Adrenal gland (tissue), 12 donors: ENCODE results near the gene RHOBTB3. TPM values are rescaled to one million over a fixed set of nuclear protein-coding genes. Genes with fewer than 3 reads are reported as not detected.
A peak's percentile ranks its signal among the peaks of the same experiment; 100 is the strongest.

ENCODE experiments used
- DNase-seq, 7 donors: peaks; one replicate each; pipeline ENCODE4 v3.0.0-alpha.2; 2019 to 2020
- H3K27ac ChIP-seq, 5 donors: fragments of 200-600 bp; sonication (generic) in 4 of 5; 1 replicate in 3 of 5; 2 replicates in 2 of 5; pipeline versions ENCODE4 v1.5.1 to v1.8.0; 2016 to 2020; ENCODE audit warnings: mild to moderate bottlenecking in 1 of 5
- H3K27me3 ChIP-seq: fragments of 200-600 bp; 2 replicates; pipeline ENCODE4 v1.8.0; 2021
- H3K36me3 ChIP-seq, 2 donors: fragments of 200-600 bp; replicated peaks in 1 of 2; 1 replicate in 1 of 2; 2 replicates in 1 of 2; pipeline versions ENCODE4 v1.5.1 to v1.8.0; 2018 to 2022
- H3K4me1 ChIP-seq, 2 donors: fragments of 200-600 bp; replicated peaks in 1 of 2; 1 replicate in 1 of 2; 2 replicates in 1 of 2; pipeline versions ENCODE4 v1.5.1 to v1.8.0; 2018 to 2021
- H3K4me3 ChIP-seq, 4 donors: fragments of 200-600 bp; sonication (generic) in 3 of 4; one replicate each; pipeline ENCODE4 v1.5.1; 2016 to 2018
- H3K9me3 ChIP-seq, 3 donors: fragments of 200-600 bp; sonication (generic) in 1 of 3; replicated peaks in 1 of 3; 1 replicate in 2 of 3; 2 replicates in 1 of 3; pipeline versions ENCODE4 v1.5.1 to v1.8.0; 2016 to 2021
- CTCF ChIP-seq, 6 experiments: fragments of 450-650 bp in 4 of 6; fragments of 200-600 bp in 2 of 6; sonication (generic) in 1 of 6; IDR thresholded peaks; 1 replicate in 5 of 6; 2 replicates in 1 of 6; pipeline versions ENCODE4 v1.5.1 to v1.8.0; 2016 to 2021; ENCODE audit warnings: antibody characterized with exemption in 6 of 6, mild to moderate bottlenecking in 2 of 6, moderate library complexity in 1 of 6
- POLR2A ChIP-seq, 2 donors: fragments of 450-650 bp; IDR thresholded peaks; one replicate each; pipeline ENCODE4 v1.6.1; 2017; ENCODE audit warnings: antibody characterized with exemption in 2 of 2, mild to moderate bottlenecking in 2 of 2, moderate library complexity in 1 of 2
- WGBS, 4 donors: extraction: QIAGEN DNeasy Blood & Tissue Kit in 2 of 4; methylation state at CpG; one replicate each; pipeline versions ENCODE4 v1.1.5 to v1.1.7; 2013 to 2017; 5-methylcytosine and 5-hydroxymethylcytosine counted together
- intact Hi-C, 2 donors: fragments of 100-400 bp; cut with DNase I; formaldehyde crosslinking; loops; one replicate each; pipeline versions ENCODE4 v1.14.1 to v1.15.0; 2022 to 2023
- polyA plus RNA-seq, 3 donors: library from polyadenylated mRNA; stranded (reverse); fragments of 200-250 nt in 2 of 3; fragments of 350-450 nt in 1 of 3; fragmentation: Illumina TruSeq in 1 of 3; extraction: RNeasy Lipid Tissue Mini Kit (QIAGEN cat#74804) in 1 of 3; gene quantifications; one replicate each; pipeline ENCODE4 v1.2.3, GENCODE V29; 2013 to 2014
- total RNA-seq, 9 donors: library from RNA; depleted of rRNA in 4 of 9; stranded (reverse); fragments of >200 nt in 4 of 9; fragments of 120-200 nt in 1 of 9; fragmentation: NEBNext Ultra II Directional in 1 of 9; extraction: Animal tissue kit (Norgen Biotek cat#: 25700) in 1 of 9; gene quantifications; one replicate each; pipeline versions ENCODE4 v1.1.0 to v1.2.4, GENCODE V29; 2013 to 2023
- donor health status: healthy with polysubstance abuse.
- donor health status: Bipolar disorder and iron deficiency.
- donor health status: DM: yes; HTN: yes; CAD: no.
- donor health status: DM: no; HTN: no; CAD: no.
- donor health status: DM: no; HTN: no; CAD: no.
- donor health status: DM: yes; HTN: yes; CAD: no.

Gene RHOBTB3
- total and polyA plus RNA-seq, 12 donors: 23.9 to 258 (median 108) TPM

DNA sequence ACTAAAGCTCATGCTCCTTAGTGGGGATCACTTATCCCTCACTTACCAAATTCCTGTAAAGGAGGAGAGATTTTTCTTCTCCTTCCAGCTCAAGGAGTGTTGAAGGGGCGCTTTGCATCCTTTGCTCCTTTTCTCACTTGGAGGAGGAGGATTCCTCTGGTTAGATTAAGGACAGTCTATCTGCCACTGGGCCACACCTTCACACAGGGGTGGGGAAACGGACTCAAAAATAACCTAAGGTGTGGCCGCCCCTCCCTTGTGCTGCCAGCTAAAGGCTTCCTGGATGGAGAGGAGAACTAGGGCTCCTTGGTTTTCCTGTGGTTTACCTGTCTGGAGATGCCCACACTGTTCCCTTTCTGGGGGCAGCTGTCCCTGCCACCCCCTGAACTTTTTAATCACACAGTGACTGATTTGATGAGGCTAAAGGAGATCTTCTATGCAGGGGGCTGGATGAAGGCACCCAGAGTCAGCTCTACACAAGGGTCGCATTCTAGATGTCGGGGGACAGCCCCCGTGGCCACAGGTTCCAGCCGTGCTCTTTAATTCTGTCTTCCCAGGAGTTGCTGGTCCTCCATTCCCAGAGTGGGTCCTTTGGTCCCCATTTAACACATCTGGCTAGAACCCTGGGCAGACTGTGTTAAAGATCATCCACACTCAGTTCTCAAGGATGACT lies 77.0 kb downstream of the RHOBTB3 start:
- no peaks in the 10 kb centered on the region for H3K36me3 ChIP-seq
- H3K27me3 ChIP-seq: no peaks in the 10 kb centered on the region
- WGBS, 4 donors: 84 to 92% (median 90%) methylated on average over 6 to 7 of the region's 7 CpGs
- DNase-seq: peak in 1 of 7 donors; percentile 19
- TF ChIP-seq CTCF (IDR thresholded peaks at IDR 0.05) (no peak), POLR2A (IDR thresholded peaks at IDR 0.05) (no peak)
- H3K4me3 ChIP-seq: no peak overlapping the region
- intact Hi-C loops: no loop called here
- no peaks in the 10 kb centered on the region for H3K9me3 ChIP-seq
- peaks cover 30 to 45% of the 10 kb centered on the region in 2 donors for H3K4me1 ChIP-seq
- peak overlapping the region in 3 of 5 donors; percentile 14 to 84 (median 55) for H3K27ac ChIP-seq

- peaks cover 30 to 45% of the 10 kb centered on the region in 2 donors for H3K4me1 ChIP-seq
- DNase-seq: peak in 6 of 7 donors; percentile 36 to 80 (median 63)
- 33 to 49% (median 49%) methylated on average over 10 of the region's 10 CpGs for WGBS, 4 donors
- intact Hi-C loops: no loop called here
- H3K27me3 ChIP-seq: no peaks in the 10 kb centered on the region
- no peaks in the 10 kb centered on the region for H3K9me3 ChIP-seq
- H3K36me3 ChIP-seq: peaks cover 0 to under 1% of the 10 kb centered on the region in 2 donors
- TF ChIP-seq CTCF (IDR thresholded peaks at IDR 0.05): no peak
- no peak for TF ChIP-seq POLR2A (IDR thresholded peaks at IDR 0.05)
- H3K27ac ChIP-seq: peak overlapping the region; percentile 11 to 84 (median 52)
- no peak overlapping the region for H3K4me3 ChIP-seq
Measured at GRCh38 chr5:95808686-95809413, 77.7 kb downstream of the RHOBTB3 start.

GRCh38 chr5:95809414-95809960 lies 78.4 kb downstream of the RHOBTB3 start:
- intact Hi-C loops: no loop called here
- DNase-seq: peak in 6 of 7 donors; percentile 60 to 80 (median 72)
- peaks cover 30 to 45% of the 10 kb centered on the region in 2 donors for H3K4me1 ChIP-seq
- no peaks in the 10 kb centered on the region for H3K27me3 ChIP-seq
- peak overlapping the region; percentile 11 to 84 (median 52) for H3K27ac ChIP-seq
- H3K9me3 ChIP-seq: no peaks in the 10 kb centered on the region
- 17 to 44% (median 33%) methylated on average over 2 of the region's 2 CpGs for WGBS, 4 donors
- H3K4me3 ChIP-seq: no peak overlapping the region
- H3K36me3 ChIP-seq: peaks cover 0 to 7% of the 10 kb centered on the region in 2 donors
- TF ChIP-seq CTCF (IDR thresholded peaks at IDR 0.05): no peak
- TF ChIP-seq POLR2A (IDR thresholded peaks at IDR 0.05): no peak
